H1 (cell line): Measurements from ENCODE around the gene PRDX5. TPM values are rescaled to one million over a fixed set of nuclear protein-coding genes. Genes with fewer than 3 reads are reported as not detected.

Experiments
- CTCF ChIA-PET: fragments of 300-600 bp; sonication (Branson Sonifier 250); formaldehyde crosslinking; loops from one replicate; lab custom pipeline; 2021; ENCODE audit not compliant: partially characterized antibody; lab: Charles Lee
- POLR2A ChIA-PET: fragments of 300-600 bp; sonication (Branson Sonifier 250); formaldehyde crosslinking; loops from one replicate; lab custom pipeline; 2021; ENCODE audit warnings: inconsistent platforms; ENCODE audit not compliant: partially characterized antibody; lab: Charles Lee
- DNase-seq, 2 experiments: peaks; one replicate each; pipeline versions ENCODE4 v3.0.0 to v3.0.0-alpha.2; 2010 to 2022; ENCODE audit warnings: low spot score in 2 of 2, low read depth in 1 of 2, mixed read lengths in 1 of 2
- FAIRE-seq: peaks from 2 replicates; lab custom pipeline; 2011; peaks lifted over from hg19 to GRCh38; lab: Jason Lieb, UNC
- H2AFZ ChIP-seq: 2 replicates; pipeline ENCODE4 v1.8.1; 2012; ENCODE audit warnings: low read length, inconsistent platforms
- H2AK5ac ChIP-seq: 2 replicates; pipeline ENCODE4 v1.6.1; 2013; ENCODE audit warnings: low read depth, low read length
- H2BK120ac ChIP-seq: replicated peaks from 2 replicates; pipeline ENCODE3; 2013; ENCODE audit warnings: low read depth, low read length, inconsistent platforms
- H2BK12ac ChIP-seq: 2 replicates; pipeline ENCODE4 v1.6.1; 2013; ENCODE audit warnings: low read depth, low read length
- H2BK15ac ChIP-seq: 2 replicates; pipeline ENCODE4 v1.6.1; 2013; ENCODE audit warnings: low read length
- H2BK20ac ChIP-seq: 2 replicates; pipeline ENCODE4 v1.6.1; 2013; ENCODE audit warnings: low read length
- H2BK5ac ChIP-seq: 2 replicates; pipeline ENCODE4 v1.6.1; 2013; ENCODE audit warnings: low read depth, low read length
- H3K14ac ChIP-seq: 2 replicates; pipeline ENCODE4 v1.6.1; 2013; ENCODE audit warnings: inconsistent platforms; ENCODE audit not compliant: insufficient read length
- H3K18ac ChIP-seq: 2 replicates; pipeline ENCODE4 v1.6.1; 2013; ENCODE audit warnings: low read length; ENCODE audit errors: extremely low read depth
- H3K23ac ChIP-seq: 2 replicates; pipeline ENCODE4 v1.6.1; 2013; ENCODE audit warnings: inconsistent platforms; ENCODE audit not compliant: insufficient read length
- H3K23me2 ChIP-seq: 2 replicates; pipeline ENCODE4 v1.6.1; 2013; ENCODE audit warnings: low read depth, low read length
- H3K27ac ChIP-seq: 2 replicates; pipeline ENCODE4 v1.6.1; 2011; ENCODE audit warnings: low read depth, low read length, inconsistent platforms
- H3K27me3 ChIP-seq, 4 experiments: replicated peaks in 1 of 4; 1 replicate in 1 of 4; 2 replicates in 3 of 4; pipeline versions ENCODE4 v1.6.1 to v1.8.1; 2011 to 2013; ENCODE audit warnings: low read length in 3 of 4, mild to moderate bottlenecking in 3 of 4, inconsistent platforms in 2 of 4, mixed read lengths in 2 of 4, moderate library complexity in 1 of 4; ENCODE audit not compliant: control insufficient read depth in 3 of 4, insufficient read depth in 3 of 4; ENCODE audit errors: extremely low read depth in 1 of 4
- H3K36me3 ChIP-seq, 4 experiments: 2 replicates each; pipeline versions ENCODE4 v1.6.1 to v1.8.1; 2011 to 2013; ENCODE audit warnings: mild to moderate bottlenecking in 4 of 4, low read length in 3 of 4, moderate library complexity in 2 of 4, control low read depth in 1 of 4, inconsistent platforms in 1 of 4; ENCODE audit not compliant: insufficient read depth in 4 of 4, control insufficient read depth in 2 of 4
- H3K4ac ChIP-seq: replicated peaks from 2 replicates; pipeline ENCODE3; 2013; ENCODE audit warnings: low read length, low read depth, mixed read lengths, inconsistent platforms; ENCODE audit not compliant: insufficient read length
- H3K4me1 ChIP-seq, 4 experiments: replicated peaks in 1 of 4; 1 replicate in 1 of 4; 2 replicates in 3 of 4; pipeline versions ENCODE4 v1.6.1 to v1.8.1; 2011 to 2013; ENCODE audit warnings: low read length in 3 of 4, inconsistent platforms in 2 of 4, mixed read lengths in 1 of 4; ENCODE audit not compliant: insufficient read depth in 4 of 4, control insufficient read depth in 3 of 4
- H3K4me2 ChIP-seq, 2 experiments: 2 replicates each; pipeline versions ENCODE4 v1.6.1 to v1.8.1; 2011 to 2013; ENCODE audit warnings: low read depth in 2 of 2, low read length in 2 of 2, control low read depth in 1 of 2, inconsistent platforms in 1 of 2, mild to moderate bottlenecking in 1 of 2; ENCODE audit not compliant: insufficient read depth in 1 of 2
- H3K4me3 ChIP-seq, 4 experiments: fragments of 200-600, 300-600 bp in 1 of 4; sonication (generic), shearing (Covaris generic), sonication (Bioruptor Twin) in 1 of 4; 2 replicates each; pipeline versions ENCODE4 v1.5.1 to v1.8.1; 2011 to 2016; ENCODE audit warnings: low read length in 4 of 4, low read depth in 3 of 4, control low read depth in 2 of 4, inconsistent platforms in 2 of 4, mild to moderate bottlenecking in 2 of 4, mixed read lengths in 1 of 4, moderate library complexity in 1 of 4; ENCODE audit not compliant: insufficient read depth in 2 of 4; ENCODE audit errors: extremely low read depth in 1 of 4
- H3K56ac ChIP-seq: replicated peaks from 2 replicates; pipeline ENCODE3; 2013; ENCODE audit warnings: low read depth, mild to moderate bottlenecking, mixed read lengths, low read length, inconsistent platforms; ENCODE audit not compliant: insufficient read length
- H3K79me1 ChIP-seq: 2 replicates; pipeline ENCODE4 v1.6.1; 2013; ENCODE audit warnings: low read depth, low read length, control low read depth
- H3K79me2 ChIP-seq, 2 experiments: 2 replicates each; pipeline versions ENCODE4 v1.6.1 to v1.8.1; 2012 to 2013; ENCODE audit warnings: low read length in 2 of 2, mild to moderate bottlenecking in 2 of 2, inconsistent platforms in 1 of 2; ENCODE audit not compliant: insufficient read depth in 2 of 2, control insufficient read depth in 1 of 2
- H3K9ac ChIP-seq, 4 experiments: replicated peaks in 1 of 4; 1 replicate in 1 of 4; 2 replicates in 3 of 4; pipeline versions ENCODE4 v1.6.1 to v1.8.1; 2011 to 2013; ENCODE audit warnings: low read depth in 3 of 4, low read length in 3 of 4, control low read depth in 2 of 4, mild to moderate bottlenecking in 2 of 4, moderate library complexity in 2 of 4, inconsistent platforms in 1 of 4; ENCODE audit errors: extremely low read depth in 1 of 4
- H3K9me3 ChIP-seq, 2 experiments: 2 replicates each; pipeline versions ENCODE4 v1.6.1 to v1.8.1; 2012 to 2013; ENCODE audit warnings: mild to moderate bottlenecking in 2 of 2, moderate library complexity in 2 of 2, control low read depth in 1 of 2, inconsistent platforms in 1 of 2, low read depth in 1 of 2, low read length in 1 of 2, mixed read lengths in 1 of 2; ENCODE audit not compliant: insufficient read depth in 2 of 2
- H4K20me1 ChIP-seq, 2 experiments: replicated peaks in 1 of 2; 2 replicates each; pipeline versions ENCODE3 to v1.8.1; 2011 to 2013; ENCODE audit warnings: inconsistent platforms in 2 of 2, low read length in 2 of 2, mild to moderate bottlenecking in 1 of 2; ENCODE audit not compliant: insufficient read depth in 2 of 2, control insufficient read depth in 1 of 2
- H4K5ac ChIP-seq: 2 replicates; pipeline ENCODE4 v1.6.1; 2013; ENCODE audit warnings: low read length, low read depth, mixed read lengths, inconsistent platforms; ENCODE audit not compliant: insufficient read length
- H4K8ac ChIP-seq: 2 replicates; pipeline ENCODE4 v1.8.0; 2013; ENCODE audit warnings: mild to moderate bottlenecking, moderate library complexity, low read length, inconsistent platforms; ENCODE audit not compliant: insufficient read depth; ENCODE audit errors: extremely low read depth
- H4K91ac ChIP-seq: replicated peaks from 2 replicates; pipeline ENCODE3; 2013; ENCODE audit warnings: low read length, mixed read lengths, inconsistent platforms; ENCODE audit not compliant: insufficient read length
- WGBS, 2 experiments: shearing (Covaris generic) in 1 of 2; methylation state at CpG; one replicate each; pipeline versions ENCODE4 v1.1.6 to v1.1.7; 2013 to 2015; ENCODE audit warnings: low lambda C conversion rate in 2 of 2, mixed read lengths in 2 of 2, inconsistent platforms in 1 of 2, low coverage in 1 of 2, missing lambda C conversion rate in 1 of 2; ENCODE audit not compliant: insufficient replicate concordance in 2 of 2, insufficient coverage in 1 of 2, insufficient read length in 1 of 2; ENCODE audit errors: extremely low coverage in 1 of 2, missing lambda C conversion rate in 1 of 2; 5-methylcytosine and 5-hydroxymethylcytosine counted together
- polyA plus RNA-seq, 7 experiments: library from polyadenylated mRNA; depleted of rRNA in 3 of 7; stranded (reverse) in 5 of 7; unstranded in 2 of 7; fragments of >200 nt in 5 of 7; fragments of 200-250 nt in 2 of 7; gene quantifications; 1 replicate in 5 of 7; 2 replicates in 1 of 7; 4 replicates in 1 of 7; pipeline versions ENCODE4 v1.2.1 to v1.2.3, GENCODE V29; 2011 to 2013; ENCODE audit warnings: missing spikeins in 2 of 7, mixed read lengths in 2 of 7
- total RNA-seq: library from RNA; stranded (reverse); fragmentation: NEBNext Ultra II Directional; extraction: Animal tissue kit (Norgen Biotek cat#: 25700); gene quantifications from 2 replicates; pipeline ENCODE4 v1.2.1, GENCODE V29; 2021

Gene PRDX5
- total and polyA plus RNA-seq, 2 of the 8 experiments (the other 6 are each of a cell fraction or from before 2014, with no cell fraction given): 201 to 582 TPM

GRCh38 chr11:64362339-64362738, 44.4 kb downstream of the PRDX5 start:
- Histone ChIP-seq H4K20me1 (peaks cover 0 to 4% of the 10 kb centered on the region in 2 experiments), H3K56ac (no peak overlapping the region), H3K4me2 (no peak overlapping the region), H3K79me2 (no peaks in the 10 kb centered on the region), H2BK5ac (no peak overlapping the region), H3K4me1 (peaks cover 0 to 25% (median 22%) of the 10 kb centered on the region in 4 experiments; a peak in 6 of 7 replicates), H3K36me3 (peaks cover 0 to 9% (median 3%) of the 10 kb centered on the region in 4 experiments; a peak in 4 of 8 replicates), H3K14ac (no peak overlapping the region), H3K23ac (no peak overlapping the region), H4K8ac (no peak overlapping the region), H3K9ac (no peak overlapping the region), H3K27ac (no peak overlapping the region), H2AK5ac (no peak overlapping the region), H4K5ac (no peak overlapping the region), H2BK15ac (no peak overlapping the region), H3K27me3 (no peaks in the 10 kb centered on the region), H2AFZ (no peak overlapping the region), H2BK12ac (no peak overlapping the region), H2BK20ac (no peak overlapping the region), H3K23me2 (peaks cover 7% of the 10 kb centered on the region; the same call in 1 of the 2 replicates), H2BK120ac (no peak overlapping the region), H4K91ac (no peak overlapping the region), H3K4me3 (no peak overlapping the region), H3K79me1 (no peaks in the 10 kb centered on the region; the same call in 1 of the 2 replicates), H3K4ac (no peak overlapping the region), H3K9me3 (no peaks in the 10 kb centered on the region), H3K18ac (no peak overlapping the region)
- WGBS, 2 experiments: 92% methylated on average over 10 of the region's 10 CpGs; no CpG with 5 or more reads in 1 of the 2 experiments
- no peak for DNase-seq
- ChIA-PET POLR2A (no interaction called here), CTCF (interaction anchor here (1.4 kb wide), 1 partner anchor 58 kb away, joined by 4 read pairs; no protein-coding TSS in a partner anchor)
- FAIRE-seq: no peak
